Body of pancreas (tissue), 4 donors: ENCODE results near the gene UGT1A8.
"Not testable (repeated sequence)": the region's sequence is repeated elsewhere in the genome, so short reads cannot be mapped to it uniquely, and the experiment has no call there.

Experiments used
- CTCF ChIP-seq, 7 experiments: fragments of 450-650 bp in 4 of 7; fragments of 200-600 bp in 3 of 7; sonication (generic) in 3 of 7; IDR thresholded peaks; one replicate each; pipeline ENCODE4 v1.5.1; 2016 to 2019; ENCODE audit warnings: antibody characterized with exemption in 7 of 7
- POLR2A ChIP-seq, 3 donors: fragments of 450-650 bp; IDR thresholded peaks; one replicate each; pipeline ENCODE4 v1.6.1; 2016; ENCODE audit warnings: antibody characterized with exemption in 3 of 3, mild to moderate bottlenecking in 2 of 3

- not testable (repeated sequence) for TF ChIP-seq CTCF, POLR2A (IDR thresholded peaks at IDR 0.05)
These were observed 28.6 kb downstream of the UGT1A8 start for GRCh38 chr2:233646033-233646432.
